HL-60 (cell line): Measurements from ENCODE around the gene BRAP.
"Not testable (repeated sequence)": the region's sequence is repeated elsewhere in the genome, so short reads cannot be mapped to it uniquely, and the experiment has no call there.

ENCODE experiments used
- DNase-seq, 2 experiments: peaks; one replicate each; pipeline ENCODE4 v3.0.0-alpha.2; 2010 to 2020; ENCODE audit warnings: low read depth in 1 of 2, low spot score in 1 of 2
- H3K27ac ChIP-seq: fragments of 250-450 bp; sonication (Bioruptor Pico); replicated peaks from 2 replicates; pipeline ENCODE4 v1.5.1; 2020; ENCODE audit warnings: mild to moderate bottlenecking, moderate library complexity
- H3K27me3 ChIP-seq: fragments of 250-450 bp; sonication (Bioruptor Pico); 2 replicates; pipeline ENCODE4 v1.5.1; 2021; ENCODE audit warnings: mild to moderate bottlenecking, moderate library complexity; ENCODE audit not compliant: insufficient read depth, poor library complexity, severe bottlenecking
- H3K4me3 ChIP-seq: replicated peaks from 2 replicates; pipeline ENCODE4 v1.5.1; 2011; ENCODE audit warnings: mild to moderate bottlenecking, control low read depth, low read length; ENCODE audit not compliant: insufficient read depth
- GABPA ChIP-seq: IDR thresholded peaks from 2 replicates; pipeline ENCODE4 v1.6.1; 2012; ENCODE audit warnings: low read depth
- POLR2AphosphoS5 ChIP-seq: IDR thresholded peaks from 2 replicates; pipeline ENCODE4 v1.6.1; 2012; ENCODE audit warnings: low read depth
- REST ChIP-seq: IDR thresholded peaks from 2 replicates; pipeline ENCODE4 v1.6.1; 2012; ENCODE audit warnings: low read depth; ENCODE audit not compliant: insufficient replicate concordance
- SPI1 ChIP-seq: IDR thresholded peaks from 2 replicates; pipeline ENCODE4 v1.6.1; 2012; ENCODE audit warnings: low read depth, mild to moderate bottlenecking, borderline replicate concordance
- TF ChIP-seq, protein P1 (sequence below): IDR thresholded peaks from one replicate; pipeline ENCODE4 v1.5.1; 2011; ENCODE audit warnings: low read length, control low read depth, inconsistent platforms; ENCODE audit not compliant: insufficient read depth

Gene BRAP

DNA sequence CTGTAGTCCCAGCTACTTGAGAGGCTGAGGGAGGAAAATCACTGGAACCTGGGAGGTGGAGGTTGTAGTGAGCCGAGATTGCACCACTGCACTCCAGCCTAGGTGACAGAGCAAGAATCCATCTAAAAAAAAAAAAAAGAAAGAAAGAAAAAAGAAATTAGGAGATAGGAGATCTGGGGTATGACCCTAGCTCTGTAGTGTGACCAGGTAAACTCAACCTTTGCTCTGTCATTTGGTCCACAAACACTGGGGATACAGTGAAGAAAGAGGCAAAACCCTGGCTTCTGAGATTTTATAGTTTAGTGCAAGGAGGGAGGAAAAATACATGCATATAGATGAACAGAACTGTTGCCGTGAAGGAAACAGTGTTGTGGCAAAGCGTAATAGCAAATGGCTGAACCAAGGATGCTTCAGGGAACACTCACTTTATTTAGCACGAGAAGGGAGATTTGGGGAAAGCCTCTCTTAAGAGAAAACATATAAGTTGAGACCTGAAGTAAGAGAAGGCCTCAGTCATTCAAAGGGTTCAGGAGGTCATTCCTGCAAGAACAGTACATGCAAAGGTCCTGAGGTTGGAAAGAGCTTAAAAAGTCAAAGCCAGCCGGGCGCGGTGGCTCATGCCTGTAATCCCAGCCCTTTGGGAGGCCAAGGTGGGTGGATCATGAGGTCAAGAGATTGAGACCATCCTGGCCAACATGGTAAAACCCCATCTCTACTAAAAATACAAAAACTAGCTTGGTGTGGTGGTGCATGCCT, 57.1 kb downstream of the BRAP start:
- TF ChIP-seq GABPA (no peak), REST (no peak), SPI1 (no peak), POLR2AphosphoS5 (no peak)
- TF ChIP-seq, protein P1, sequence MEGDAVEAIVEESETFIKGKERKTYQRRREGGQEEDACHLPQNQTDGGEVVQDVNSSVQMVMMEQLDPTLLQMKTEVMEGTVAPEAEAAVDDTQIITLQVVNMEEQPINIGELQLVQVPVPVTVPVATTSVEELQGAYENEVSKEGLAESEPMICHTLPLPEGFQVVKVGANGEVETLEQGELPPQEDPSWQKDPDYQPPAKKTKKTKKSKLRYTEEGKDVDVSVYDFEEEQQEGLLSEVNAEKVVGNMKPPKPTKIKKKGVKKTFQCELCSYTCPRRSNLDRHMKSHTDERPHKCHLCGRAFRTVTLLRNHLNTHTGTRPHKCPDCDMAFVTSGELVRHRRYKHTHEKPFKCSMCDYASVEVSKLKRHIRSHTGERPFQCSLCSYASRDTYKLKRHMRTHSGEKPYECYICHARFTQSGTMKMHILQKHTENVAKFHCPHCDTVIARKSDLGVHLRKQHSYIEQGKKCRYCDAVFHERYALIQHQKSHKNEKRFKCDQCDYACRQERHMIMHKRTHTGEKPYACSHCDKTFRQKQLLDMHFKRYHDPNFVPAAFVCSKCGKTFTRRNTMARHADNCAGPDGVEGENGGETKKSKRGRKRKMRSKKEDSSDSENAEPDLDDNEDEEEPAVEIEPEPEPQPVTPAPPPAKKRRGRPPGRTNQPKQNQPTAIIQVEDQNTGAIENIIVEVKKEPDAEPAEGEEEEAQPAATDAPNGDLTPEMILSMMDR, result no peak
- Histone ChIP-seq H3K4me3 (no peak overlapping the region), H3K27me3 (no peaks in the 10 kb centered on the region), H3K27ac (no peak overlapping the region)
- DNase-seq, result no peak

- no peak overlapping the region for H3K27ac ChIP-seq
- no peaks in the 10 kb centered on the region for H3K27me3 ChIP-seq
- H3K4me3 ChIP-seq, result no peak overlapping the region
- no peak for DNase-seq
- TF ChIP-seq SPI1, result no peak
- TF ChIP-seq GABPA, result no peak
- no peak for TF ChIP-seq POLR2AphosphoS5
- TF ChIP-seq, protein P1, result no peak
- TF ChIP-seq REST, result no peak
Observed at GRCh38 chr12:111626230-111626629, 59.5 kb downstream of the BRAP start.

DNA sequence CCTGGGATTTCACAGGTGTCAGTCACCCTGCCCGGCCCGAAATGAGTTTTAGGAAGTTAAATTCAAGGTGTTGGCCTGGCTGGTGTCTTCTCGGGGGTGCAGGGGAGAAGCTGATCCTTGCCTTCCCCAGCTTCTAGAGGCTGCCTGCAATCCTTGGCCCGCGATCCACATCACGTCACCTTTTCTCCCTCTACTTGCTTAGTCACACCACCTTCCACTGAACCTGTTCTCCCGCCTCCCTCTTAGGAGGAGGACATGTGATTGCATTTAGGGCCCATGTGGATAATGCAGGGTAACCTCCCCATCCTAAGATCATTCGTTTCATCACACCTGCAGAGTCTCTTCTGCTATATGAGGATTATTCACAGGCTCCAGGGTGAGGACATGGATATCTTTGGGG, 61.2 kb downstream of the BRAP start:
- DNase-seq, result no peak
- H3K27ac ChIP-seq, result no peak overlapping the region

GRCh38 chr12:111617841-111618240, 67.9 kb downstream of the BRAP start:
- not testable (repeated sequence) for DNase-seq

More for the DNA sequence above, 61.2 kb downstream of the BRAP start:
- no peaks in the 10 kb centered on the region for H3K27me3 ChIP-seq
- TF ChIP-seq SPI1 (no peak), GABPA (no peak), REST (no peak)
- H3K4me3 ChIP-seq, result no peak overlapping the region

More at GRCh38 chr12:111617841-111618240, 67.9 kb downstream of the BRAP start:
- H3K27me3 ChIP-seq, H3K27ac ChIP-seq, H3K4me3 ChIP-seq: not testable (repeated sequence)
